H9 (cell line): ENCODE results near the gene YBX1. TPM values are rescaled to one million over a fixed set of nuclear protein-coding genes. Genes with fewer than 3 reads are reported as not detected.

Source experiments
- DNase-seq: peaks from one replicate; pipeline ENCODE4 v3.0.0-alpha.2; 2017
- H2AFZ ChIP-seq: one replicate; pipeline ENCODE4 v1.6.1; 2013; ENCODE audit warnings: mild to moderate bottlenecking, low read length, control low read depth, moderate library complexity
- H2AK5ac ChIP-seq: 2 replicates; pipeline ENCODE4 v1.6.1; 2013; ENCODE audit warnings: low read length, control low read depth, mixed read lengths; ENCODE audit not compliant: insufficient read length
- H2BK120ac ChIP-seq: one replicate; pipeline ENCODE4 v1.6.1; 2013; ENCODE audit warnings: low read depth, mild to moderate bottlenecking, low read length, control low read depth, inconsistent platforms; ENCODE audit not compliant: poor library complexity, severe bottlenecking
- H2BK12ac ChIP-seq: 2 replicates; pipeline ENCODE4 v1.6.1; 2013; ENCODE audit warnings: low read length, control low read depth, mixed read lengths, low read depth; ENCODE audit not compliant: insufficient read length
- H2BK15ac ChIP-seq: 2 replicates; pipeline ENCODE4 v1.6.1; 2013; ENCODE audit warnings: low read depth, low read length, control low read depth
- H2BK20ac ChIP-seq: one replicate; pipeline ENCODE4 v1.6.1; 2013; ENCODE audit warnings: low read depth, mild to moderate bottlenecking, low read length, control low read depth, inconsistent platforms; ENCODE audit not compliant: poor library complexity, severe bottlenecking
- H2BK5ac ChIP-seq: 2 replicates; pipeline ENCODE4 v1.6.1; 2013; ENCODE audit warnings: low read length, control low read depth, mixed read lengths; ENCODE audit not compliant: insufficient read length
- H3K14ac ChIP-seq: 2 replicates; pipeline ENCODE4 v1.6.1; 2013; ENCODE audit warnings: low read length, control low read depth; ENCODE audit not compliant: insufficient read depth
- H3K18ac ChIP-seq: 2 replicates; pipeline ENCODE4 v1.6.1; 2013; ENCODE audit warnings: low read depth, mild to moderate bottlenecking, mixed read lengths, low read length, control low read depth; ENCODE audit not compliant: insufficient read length
- H3K23ac ChIP-seq: 2 replicates; pipeline ENCODE4 v1.6.1; 2013; ENCODE audit warnings: low read length, control low read depth, mixed read lengths, low read depth; ENCODE audit not compliant: insufficient read length
- H3K23me2 ChIP-seq: 2 replicates; pipeline ENCODE4 v1.6.1; 2013; ENCODE audit warnings: low read depth, mild to moderate bottlenecking, mixed read lengths, low read length, control low read depth; ENCODE audit not compliant: insufficient read length, poor library complexity, severe bottlenecking
- H3K27ac ChIP-seq: 2 replicates; pipeline ENCODE4 v1.5.1; 2013; ENCODE audit warnings: low read length, control low read depth, mixed read lengths, low read depth; ENCODE audit not compliant: insufficient read length
- H3K27me3 ChIP-seq: 2 replicates; pipeline ENCODE4 v1.6.1; 2013; ENCODE audit warnings: low read length, control low read depth, inconsistent platforms; ENCODE audit not compliant: insufficient read depth
- H3K4ac ChIP-seq: 2 replicates; pipeline ENCODE4 v1.6.1; 2013; ENCODE audit warnings: low read depth, mild to moderate bottlenecking, control low read depth, inconsistent platforms, low read length, moderate library complexity
- H3K4me1 ChIP-seq: 2 replicates; pipeline ENCODE4 v1.6.1; 2013; ENCODE audit warnings: low read length, control low read depth, inconsistent platforms; ENCODE audit not compliant: insufficient read depth
- H3K4me2 ChIP-seq: 2 replicates; pipeline ENCODE4 v1.6.1; 2013; ENCODE audit warnings: low read length, control low read depth, mixed read lengths; ENCODE audit not compliant: insufficient read length, insufficient read depth
- H3K56ac ChIP-seq: 2 replicates; pipeline ENCODE4 v1.6.1; 2013; ENCODE audit warnings: low read depth, mild to moderate bottlenecking, mixed read lengths, low read length, control low read depth; ENCODE audit not compliant: insufficient read length
- H3K79me1 ChIP-seq: 2 replicates; pipeline ENCODE4 v1.6.1; 2013; ENCODE audit warnings: low read depth, mild to moderate bottlenecking, moderate library complexity, low read length, control low read depth, inconsistent platforms; ENCODE audit not compliant: insufficient read depth, poor library complexity, severe bottlenecking
- H3K79me2 ChIP-seq: 2 replicates; pipeline ENCODE4 v1.6.1; 2013; ENCODE audit warnings: low read length, control low read depth, inconsistent platforms; ENCODE audit not compliant: insufficient read depth
- H3K9ac ChIP-seq: 2 replicates; pipeline ENCODE4 v1.6.1; 2013; ENCODE audit warnings: low read length, control low read depth, mixed read lengths; ENCODE audit not compliant: insufficient read length; ENCODE audit errors: extremely low read depth
- H3K9me3 ChIP-seq: one replicate; pipeline ENCODE4 v1.6.1; 2013; ENCODE audit warnings: low read depth, low read length, inconsistent platforms; ENCODE audit not compliant: control insufficient read depth
- H3T11ph ChIP-seq: one replicate; pipeline ENCODE4 v1.6.1; 2013; ENCODE audit warnings: mild to moderate bottlenecking, low read length, control low read depth, inconsistent platforms
- H4K20me1 ChIP-seq: one replicate; pipeline ENCODE4 v1.6.1; 2013; ENCODE audit not compliant: control insufficient read depth, insufficient read length, insufficient read depth
- H4K5ac ChIP-seq: 2 replicates; pipeline ENCODE4 v1.6.1; 2013; ENCODE audit warnings: low read depth, mild to moderate bottlenecking, mixed read lengths, low read length, control low read depth; ENCODE audit not compliant: insufficient read length
- H4K8ac ChIP-seq: replicated peaks from 2 replicates; pipeline ENCODE4 v1.6.1; 2013; ENCODE audit warnings: low read length, control low read depth, mixed read lengths, low read depth; ENCODE audit not compliant: insufficient read length
- H4K91ac ChIP-seq: 2 replicates; pipeline ENCODE4 v1.6.1; 2013; ENCODE audit warnings: low read depth, mild to moderate bottlenecking, moderate library complexity, mixed read lengths, low read length, control low read depth; ENCODE audit not compliant: insufficient read length
- H3K27ac Mint-ChIP-seq, 3 experiments: 2 replicates in 2 of 3; 3 replicates in 1 of 3; pipeline ENCODE4 v1.8.0; 2020 to 2021; ENCODE audit warnings: mixed read lengths in 3 of 3, mild to moderate bottlenecking in 1 of 3, moderate library complexity in 1 of 3
- H3K27me3 Mint-ChIP-seq: 2 replicates; pipeline ENCODE4 v1.8.0; 2021; ENCODE audit warnings: low read depth, mild to moderate bottlenecking, moderate library complexity, mixed read lengths
- H3K36me3 Mint-ChIP-seq, 3 experiments: 2 replicates in 2 of 3; 3 replicates in 1 of 3; pipeline ENCODE4 v1.8.0; 2020 to 2021; ENCODE audit warnings: low read depth in 3 of 3, mixed read lengths in 3 of 3; ENCODE audit not compliant: insufficient read depth in 1 of 3
- H3K4me1 Mint-ChIP-seq, 2 experiments: 2 replicates each; pipeline ENCODE4 v1.8.0; 2020; ENCODE audit warnings: mixed read lengths in 2 of 2
- H3K4me3 Mint-ChIP-seq, 2 experiments: 2 replicates in 1 of 2; 3 replicates in 1 of 2; pipeline ENCODE4 v1.8.0; 2020 to 2021; ENCODE audit warnings: mild to moderate bottlenecking in 2 of 2, mixed read lengths in 2 of 2, moderate library complexity in 1 of 2
- H3K9me3 Mint-ChIP-seq, 2 experiments: 2 replicates in 1 of 2; 3 replicates in 1 of 2; pipeline ENCODE4 v1.8.0; 2020; ENCODE audit warnings: mild to moderate bottlenecking in 2 of 2, mixed read lengths in 2 of 2, moderate library complexity in 1 of 2
- CTCF ChIP-seq: fragments of 200-600 bp; sonication (generic); conservative IDR thresholded peaks from 3 replicates; pipeline ENCODE4 v1.8.0; 2021; ENCODE audit warnings: antibody characterized with exemption, mild to moderate bottlenecking
- WGBS: extraction: QIAGEN DNeasy Blood & Tissue Kit; methylation state at CpG from one replicate; pipeline ENCODE4 v1.1.7; 2013; ENCODE audit warnings: missing lambda C conversion rate, low lambda C conversion rate, mixed read lengths; ENCODE audit not compliant: insufficient read length; ENCODE audit errors: extremely low coverage; 5-methylcytosine and 5-hydroxymethylcytosine counted together
- total RNA-seq: library from RNA; stranded (reverse); gene quantifications from 2 replicates; pipeline ENCODE4 v1.2.1, GENCODE V29; 2021

The YBX1 gene
- total RNA-seq, 1 experiment from 2014 or later, result 1,019 TPM

DNA sequence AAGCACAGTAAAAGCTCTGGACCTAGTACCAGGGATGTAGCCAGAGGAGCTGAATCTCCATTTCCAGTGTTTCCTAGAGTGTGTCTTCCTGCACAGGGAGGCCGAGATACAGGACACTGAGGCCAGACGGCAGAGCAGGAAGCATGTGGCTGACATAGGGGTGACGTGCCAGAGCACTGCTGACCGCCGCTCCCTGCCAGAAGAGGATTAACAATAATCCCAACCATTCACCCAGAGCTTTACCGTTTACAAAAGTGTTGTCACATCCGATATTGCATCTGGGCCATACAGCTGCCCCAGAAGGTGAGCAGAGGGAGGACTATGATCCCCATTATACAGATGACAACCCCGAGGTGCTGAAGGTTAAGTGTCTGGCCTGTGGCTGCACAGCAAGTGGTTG is 63.6 kb downstream of the YBX1 start:
- Histone ChIP-seq H2BK12ac (no peak overlapping the region), H3K27ac (no peak overlapping the region), H4K91ac (no peak overlapping the region), H4K8ac (no peak overlapping the region), H3K23ac (no peak overlapping the region), H3K9ac (no peak overlapping the region), H2AFZ (no peak overlapping the region), H3K4ac (no peak overlapping the region), H3K27me3 (no peaks in the 10 kb centered on the region), H2BK15ac (no peak overlapping the region), H3K79me1 (no peaks in the 10 kb centered on the region), H3K4me1 (no peaks in the 10 kb centered on the region; the same call in 1 of the 2 replicates), H3K79me2 (no peaks in the 10 kb centered on the region), H4K20me1 (no peaks in the 10 kb centered on the region), H3T11ph (no peak overlapping the region), H3K9me3 (no peaks in the 10 kb centered on the region), H2BK20ac (no peak overlapping the region), H3K56ac (no peak overlapping the region), H3K23me2 (no peaks in the 10 kb centered on the region), H2BK120ac (no peak overlapping the region), H2AK5ac (no peak overlapping the region), H4K5ac (no peak overlapping the region), H2BK5ac (no peak overlapping the region), H3K14ac (no peak overlapping the region), H3K18ac (no peak overlapping the region), H3K4me2 (no peak overlapping the region)
- peaks cover 5 to 6% of the 10 kb centered on the region in 2 experiments; a peak in 3 of 5 replicates for H3K9me3 Mint-ChIP-seq
- H3K4me1 Mint-ChIP-seq, result peaks cover 26% of the 10 kb centered on the region in 2 experiments
- H3K27me3 Mint-ChIP-seq, result no peaks in the 10 kb centered on the region; the same call in 1 of the 2 replicates
- H3K36me3 Mint-ChIP-seq, result peaks cover 23 to 44% (median 42%) of the 10 kb centered on the region in 3 experiments
- no peak for DNase-seq
- WGBS, result no CpG with 5 or more reads among the region's 8 CpGs
- H3K27ac Mint-ChIP-seq, result no peak overlapping the region; a peak in 1 of 7 replicates
- TF ChIP-seq CTCF, result no peak
- H3K4me3 Mint-ChIP-seq, result no peak overlapping the region
